Endothelial cell of hepatic sinusoid (primary cell): ENCODE data around the gene CHIT1.
"Not testable (repeated sequence)": the region's sequence is repeated elsewhere in the genome, so short reads cannot be mapped to it uniquely, and the experiment has no call there.

Experiments
- in situ Hi-C: cut with HindIII; loops from 2 replicates; pipeline ENCODE4 v1.10.0; 2017; ENCODE audit warnings: low sequenced_read_pairs

CHIT1 gene

DNA sequence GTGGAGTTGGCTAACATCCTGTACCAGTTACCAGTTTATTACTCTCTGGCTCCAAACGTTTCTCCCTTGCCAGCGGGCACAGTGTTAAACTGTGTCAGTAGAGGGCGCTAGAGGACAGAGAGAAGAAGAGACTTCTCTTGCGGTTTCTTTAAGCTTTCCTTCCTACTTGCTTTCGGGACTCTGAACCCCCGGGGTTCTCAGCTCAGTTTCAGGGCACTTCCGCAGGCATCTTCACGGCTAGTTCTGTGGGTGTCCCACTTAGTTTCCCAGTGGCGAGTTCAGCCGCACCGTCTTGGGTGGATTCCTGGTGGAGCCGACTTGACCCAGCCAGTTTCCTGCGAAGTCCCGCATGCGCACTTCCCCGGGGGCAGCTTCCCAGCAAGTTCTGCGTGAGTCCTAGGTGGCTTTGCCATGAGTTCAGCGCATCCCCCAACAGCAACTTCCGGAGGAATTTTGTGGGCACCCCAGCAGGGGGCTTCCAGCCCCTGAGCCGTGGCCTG, 37.9 kb upstream of the CHIT1 start:
- in situ Hi-C loops: loop anchor here (5.0 to 25.0 kb wide), 2 partner anchors 85 to 220 kb away; partner anchors contain the start of genes FMOD, OPTC and PRELP

DNA sequence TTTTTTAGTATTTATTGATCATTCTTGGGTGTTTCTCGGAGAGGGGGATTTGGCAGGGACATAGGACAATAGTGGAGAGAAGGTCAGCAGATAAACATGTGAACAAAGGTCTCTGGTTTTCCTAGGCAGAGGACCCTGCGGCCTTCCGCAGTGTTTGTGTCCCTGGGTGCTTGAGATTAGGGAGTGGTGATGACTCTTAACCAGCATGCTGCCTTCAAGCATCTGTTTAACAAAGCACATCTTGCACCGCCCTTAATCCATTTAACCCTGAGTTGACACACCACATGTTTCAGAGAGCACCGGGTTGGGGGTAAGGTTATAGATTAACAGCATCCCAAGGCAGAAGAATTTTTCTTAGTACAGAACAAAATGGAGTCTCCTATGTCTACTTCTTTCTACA, 36.7 kb upstream of the CHIT1 start:
- in situ Hi-C loops: loop anchor here (5.0 to 25.0 kb wide), 2 partner anchors 86 to 221 kb away; partner anchors contain the start of genes FMOD, OPTC and PRELP

GRCh38 chr1:203265541-203265940, 36.1 kb upstream of the CHIT1 start:
- in situ Hi-C loops: loop anchor here (5.0 to 25.0 kb wide), 2 partner anchors 87 to 222 kb away; partner anchors contain the start of genes FMOD, OPTC and PRELP

- in situ Hi-C loops: loop anchor here (25.0 kb wide), 1 partner anchor 223 kb away; the partner anchor contains the start of genes OPTC and PRELP
Observed at GRCh38 chr1:203264052-203264501, 34.6 kb upstream of the CHIT1 start.

DNA sequence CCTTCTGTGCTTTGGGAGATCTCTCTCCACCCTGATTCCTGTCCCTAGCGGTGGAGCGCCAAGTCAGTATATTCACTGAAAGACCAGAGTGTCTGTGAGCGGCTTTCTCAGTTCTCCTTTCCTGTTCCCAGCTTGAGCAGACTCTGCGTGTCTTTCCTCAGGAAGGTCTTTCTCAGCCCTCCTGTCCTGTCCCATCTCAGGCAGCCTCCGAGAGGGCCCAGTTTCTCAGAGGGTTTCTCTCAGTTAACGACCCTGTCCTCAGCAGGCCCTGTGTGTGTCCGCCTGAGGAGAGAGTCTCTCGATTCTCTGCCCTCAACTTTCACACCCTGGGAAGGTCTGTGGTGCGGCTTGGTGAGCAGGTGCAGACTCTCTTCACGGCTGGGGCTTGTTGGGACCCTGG, 34.0 kb upstream of the CHIT1 start:
- in situ Hi-C loops: loop anchor here (25.0 kb wide), 1 partner anchor 224 kb away; the partner anchor contains the start of genes OPTC and PRELP

- in situ Hi-C loops: loop anchor here (25.0 kb wide), 1 partner anchor 231 kb away; the partner anchor contains the start of genes OPTC and PRELP
Observed at GRCh38 chr1:203256636-203257035, 27.2 kb upstream of the CHIT1 start.

DNA sequence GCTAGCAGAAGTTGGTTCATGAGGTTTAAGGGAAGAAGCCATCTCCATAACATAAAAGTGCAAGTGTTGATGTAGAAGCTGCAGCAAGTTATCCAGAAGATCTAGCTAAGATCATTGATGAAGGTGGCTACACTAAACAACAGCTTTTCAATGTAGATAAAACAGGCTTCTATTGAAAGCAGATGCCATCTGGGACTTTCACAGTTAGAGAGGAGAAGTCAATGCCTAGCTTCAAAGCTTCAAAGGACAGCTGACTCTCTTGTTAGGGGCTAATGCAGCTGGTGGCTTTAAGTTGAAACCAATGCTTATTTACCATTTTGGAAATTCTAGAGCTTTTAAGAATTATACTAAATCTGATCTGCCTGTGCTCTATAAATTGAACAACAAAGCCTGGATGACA, 25.3 kb upstream of the CHIT1 start:
- in situ Hi-C loops: loop anchor here (25.0 kb wide), 1 partner anchor 233 kb away; the partner anchor contains the start of genes OPTC and PRELP

GRCh38 chr1:203252678-203253077, 23.2 kb upstream of the CHIT1 start:
- in situ Hi-C loops: loop anchor here (25.0 kb wide), 1 partner anchor 235 kb away; the partner anchor contains the start of genes OPTC and PRELP

GRCh38 chr1:203251466-203251865, 22.0 kb upstream of the CHIT1 start:
- in situ Hi-C loops: loop anchor here (25.0 kb wide), 1 partner anchor 236 kb away; the partner anchor contains the start of genes OPTC and PRELP

- in situ Hi-C loops: loop anchor here (25.0 kb wide), 1 partner anchor 236 kb away; the partner anchor contains the start of genes OPTC and PRELP
Observed at GRCh38 chr1:203250911-203251310, 21.4 kb upstream of the CHIT1 start.

- in situ Hi-C loops: no loop called here
Observed at GRCh38 chr1:203244776-203245175, 15.3 kb upstream of the CHIT1 start.

DNA sequence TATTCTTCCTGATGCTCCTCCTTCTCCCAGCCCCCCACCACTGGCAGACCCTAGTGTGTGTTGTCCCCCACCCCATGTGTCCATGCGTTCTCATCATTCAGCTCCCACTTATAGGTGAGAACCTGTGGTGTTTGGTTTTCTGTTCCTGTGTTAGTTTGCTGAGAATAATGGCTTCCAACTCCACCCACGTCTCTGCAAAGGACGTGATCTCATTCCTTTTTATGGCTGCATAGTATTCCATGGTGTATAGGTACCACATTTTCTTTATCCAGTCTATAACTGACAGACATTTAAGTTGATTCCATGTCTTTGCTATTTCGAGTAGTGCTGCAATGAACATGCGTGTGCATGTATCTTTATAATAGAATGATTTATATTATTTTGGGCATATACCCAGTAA, 12.2 kb upstream of the CHIT1 start:
- in situ Hi-C loops: not testable (repeated sequence)

- in situ Hi-C loops: no loop called here
Observed at GRCh38 chr1:203239526-203240305, 10.2 kb upstream of the CHIT1 start.

- in situ Hi-C loops: no loop called here
Observed at GRCh38 chr1:203239081-203239480, 9.6 kb upstream of the CHIT1 start.

- in situ Hi-C loops: no loop called here
Observed at GRCh38 chr1:203238535-203238934, 9.1 kb upstream of the CHIT1 start.

GRCh38 chr1:203234901-203235300, 5.4 kb upstream of the CHIT1 start:
- in situ Hi-C loops: not testable (repeated sequence)

- in situ Hi-C loops: no loop called here
Observed at GRCh38 chr1:203228670-203229069, 803 bp downstream of the CHIT1 start.

- in situ Hi-C loops: no loop called here
Observed at GRCh38 chr1:203227371-203228083, 1.9 kb downstream of the CHIT1 start.

GRCh38 chr1:203225071-203225470, 4.4 kb downstream of the CHIT1 start:
- in situ Hi-C loops: no loop called here

- in situ Hi-C loops: no loop called here
Observed at GRCh38 chr1:203223012-203223775, 6.3 kb downstream of the CHIT1 start.
